HepG2 (cell line): ENCODE measurements around the gene PRM2. TPM values are rescaled to one million over a fixed set of nuclear protein-coding genes. Genes with fewer than 3 reads are reported as not detected.

Source experiments
- ATAC-seq: fragments of 200-7000 bp; cut with Tn5 transposase; 3 replicates; pipeline ENCODE4 v1.9.1; 2020; ENCODE audit warnings: mild to moderate bottlenecking, moderate library complexity
- BruUV-seq: library from RNA; stranded (reverse); fragments of 400-500 nt; replicated peaks from 2 replicates; lab custom pipeline; 2021; lab: Mats Ljungman, UMichigan
- CTCF ChIA-PET: fragments of 300-600 bp; formaldehyde crosslinking; extraction: SDS; loops from one replicate; lab custom pipeline; 2021; ENCODE audit warnings: low total read pairs, inconsistent platforms, low intra/inter-chr PET ratio; lab: Yijun Ruan, JAX
- POLR2A ChIA-PET: fragments of 350-600 bp; sonication (Branson Sonifier 250); formaldehyde crosslinking; loops from one replicate; lab custom pipeline; 2020; ENCODE audit warnings: antibody characterized with exemption, inconsistent platforms; lab: Yijun Ruan, JAX
- DNase-seq: peaks from one replicate; pipeline ENCODE4 v3.0.0-alpha.2; 2015; ENCODE audit warnings: low spot score
- FAIRE-seq: peaks from 3 replicates; lab custom pipeline; 2011; peaks lifted over from hg19 to GRCh38; lab: Jason Lieb, UNC
- H2AFZ ChIP-seq: one replicate; pipeline ENCODE4 v1.6.1; 2011; ENCODE audit warnings: low read length, inconsistent platforms
- H3K27ac ChIP-seq: fragments of 300-600 bp; 3 replicates; pipeline ENCODE4 v1.8.0; 2011; ENCODE audit warnings: mixed run types, mild to moderate bottlenecking, mixed read lengths, low read length, inconsistent platforms; ENCODE audit not compliant: insufficient read depth; ENCODE audit errors: extremely low read length
- H3K27me3 ChIP-seq, 2 experiments: fragments of 200-600 bp in 1 of 2; 2 replicates in 1 of 2; 3 replicates in 1 of 2; pipeline versions ENCODE4 v1.6.0 to v1.8.0; 2011; ENCODE audit warnings: low read length in 2 of 2, mild to moderate bottlenecking in 2 of 2, moderate library complexity in 2 of 2, inconsistent platforms in 1 of 2; ENCODE audit not compliant: insufficient read depth in 2 of 2, control insufficient read depth in 1 of 2
- H3K36me3 ChIP-seq, 2 experiments: fragments of 200-600 bp in 1 of 2; replicated peaks in 1 of 2; 2 replicates in 1 of 2; 3 replicates in 1 of 2; pipeline versions ENCODE4 v1.5.1 to v1.8.0; 2011; ENCODE audit warnings: low read length in 2 of 2, inconsistent platforms in 1 of 2; ENCODE audit not compliant: insufficient read depth in 2 of 2, control insufficient read depth in 1 of 2
- H3K4me1 ChIP-seq: 2 replicates; pipeline ENCODE4 v1.5.1; 2012; ENCODE audit warnings: low read length, inconsistent platforms; ENCODE audit not compliant: insufficient read depth
- H3K4me2 ChIP-seq: 2 replicates; pipeline ENCODE4 v1.6.0; 2011; ENCODE audit warnings: low read depth, low read length, inconsistent platforms
- H3K4me3 ChIP-seq, 3 experiments: fragments of 200-600 bp in 1 of 3; sonication (generic), shearing (Covaris generic) in 1 of 3; replicated peaks in 1 of 3; 2 replicates each; pipeline ENCODE4 v1.5.1; 2011 to 2016; ENCODE audit warnings: low read length in 3 of 3, inconsistent platforms in 2 of 3, low read depth in 2 of 3, mild to moderate bottlenecking in 2 of 3, control low read depth in 1 of 3, mixed read lengths in 1 of 3; ENCODE audit not compliant: insufficient read depth in 1 of 3
- H3K79me2 ChIP-seq: one replicate; pipeline ENCODE4 v1.6.1; 2011; ENCODE audit warnings: low read length, inconsistent platforms; ENCODE audit not compliant: insufficient read depth
- H3K9ac ChIP-seq: 2 replicates; pipeline ENCODE4 v1.6.0; 2011; ENCODE audit warnings: mild to moderate bottlenecking, low read depth, low read length, inconsistent platforms; ENCODE audit not compliant: insufficient read depth
- H3K9me3 ChIP-seq: 2 replicates; pipeline ENCODE4 v1.5.1; 2012; ENCODE audit warnings: mild to moderate bottlenecking, low read length
- H4K20me1 ChIP-seq: 2 replicates; pipeline ENCODE4 v1.6.0; 2011; ENCODE audit warnings: inconsistent platforms, mild to moderate bottlenecking, low read length, moderate library complexity; ENCODE audit not compliant: insufficient read depth
- BRCA1 ChIP-seq: sonication (generic); formaldehyde crosslinking; IDR thresholded peaks from 2 replicates; pipeline ENCODE4 v1.4.0; 2020; ENCODE audit warnings: missing genetic modification reagents
- CAMTA2 ChIP-seq: sonication (generic); formaldehyde crosslinking; IDR thresholded peaks from 2 replicates; pipeline ENCODE4 v1.4.0; 2020; ENCODE audit warnings: mild to moderate bottlenecking, missing genetic modification reagents, borderline replicate concordance
- FOXK2 ChIP-seq: fragments of 450-650 bp; IDR thresholded peaks from 2 replicates; pipeline ENCODE4 v1.6.1; 2016
- ISX ChIP-seq: sonication (generic); formaldehyde crosslinking; conservative IDR thresholded peaks from 2 replicates; pipeline ENCODE4 v1.5.0; 2020; ENCODE audit warnings: missing genetic modification reagents
- MYC ChIP-seq: sonication (generic); formaldehyde crosslinking; IDR thresholded peaks from 2 replicates; pipeline ENCODE4 v1.9.0; 2021; ENCODE audit warnings: missing genetic modification reagents, borderline replicate concordance
- NFE2 ChIP-seq: sonication (generic); formaldehyde crosslinking; IDR thresholded peaks from 2 replicates; pipeline ENCODE4 v1.4.0; 2020; ENCODE audit warnings: missing genetic modification reagents
- NFRKB ChIP-seq: fragments of 450-650 bp; IDR thresholded peaks from 2 replicates; pipeline ENCODE4 v1.6.1; 2017
- RARG ChIP-seq: sonication (generic); formaldehyde crosslinking; IDR thresholded peaks from 2 replicates; pipeline ENCODE4 v1.4.0; 2020; ENCODE audit warnings: low read depth, mild to moderate bottlenecking, missing genetic modification reagents
- SALL2 ChIP-seq: sonication (generic); formaldehyde crosslinking; IDR thresholded peaks from 2 replicates; pipeline ENCODE4 v1.8.1; 2023; ENCODE audit warnings: mild to moderate bottlenecking, missing genetic modification reagents, inconsistent platforms
- SATB2 ChIP-seq: sonication (generic); formaldehyde crosslinking; IDR thresholded peaks from 2 replicates; pipeline ENCODE4 v1.5.0; 2020; ENCODE audit warnings: missing genetic modification reagents
- SMAD9 ChIP-seq: sonication (generic); formaldehyde crosslinking; IDR thresholded peaks from 2 replicates; pipeline ENCODE4 v1.5.1; 2020; ENCODE audit warnings: mild to moderate bottlenecking, missing genetic modification reagents
- SOX5 ChIP-seq: IDR thresholded peaks from 2 replicates; pipeline ENCODE4 v1.6.1; 2016; ENCODE audit warnings: borderline replicate concordance
- ZFP1 ChIP-seq: IDR thresholded peaks from 2 replicates; pipeline ENCODE4 v1.6.1; 2016
- ZNF329 ChIP-seq: sonication (generic); formaldehyde crosslinking; IDR thresholded peaks from 2 replicates; pipeline ENCODE4 v1.9.0; 2021; ENCODE audit warnings: low read depth, mild to moderate bottlenecking, missing genetic modification reagents
- ZNF776 ChIP-seq: sonication (generic); formaldehyde crosslinking; IDR thresholded peaks from 2 replicates; pipeline ENCODE4 v1.4.0; 2020; ENCODE audit warnings: mild to moderate bottlenecking, missing genetic modification reagents
- WGBS: methylation state at CpG from one replicate; pipeline ENCODE4 v1.1.6; 2017; ENCODE audit warnings: low lambda C conversion rate; 5-methylcytosine and 5-hydroxymethylcytosine counted together
- in situ Hi-C: cut with HindIII; loops from 2 replicates; pipeline ENCODE4 v1.10.0; 2017; ENCODE audit warnings: low pct_unique_long_range_greater_than_20kb; ENCODE audit not compliant: extremely low pct_ligation_motif_present
- intact Hi-C: fragments of 100-400 bp; cut with micrococcal nuclease; formaldehyde crosslinking; loops from one replicate; pipeline ENCODE4 v1.10.0; 2022; ENCODE audit not compliant: unreplicated experiment
- polyA plus RNA-seq, 8 experiments: library from polyadenylated mRNA; depleted of rRNA in 3 of 8; stranded (reverse) in 7 of 8; unstranded in 1 of 8; fragments of >200 nt; fragmentation: Illumina TruSeq in 4 of 8; extraction: Trizol in 4 of 8; gene quantifications; 2 replicates each; pipeline versions ENCODE4 v1.2.1 to v1.2.3, GENCODE V29; 2011 to 2016; ENCODE audit warnings: low read depth in 4 of 8, missing spikeins in 1 of 8, mixed read lengths in 1 of 8; ENCODE audit not compliant: insufficient read depth in 1 of 8
- total RNA-seq, 5 experiments: library from RNA; depleted of rRNA; stranded (reverse); fragments of >200 nt; fragmentation: Illumina TruSeq; extraction: Trizol; gene quantifications; 2 replicates each; pipeline ENCODE4 v1.2.3, GENCODE V29; 2016; ENCODE audit warnings: low read depth in 1 of 5
- TF ChIP-seq, protein P1 (sequence below): sonication (generic); formaldehyde crosslinking; IDR thresholded peaks from 2 replicates; pipeline ENCODE4 v1.5.1; 2020; ENCODE audit warnings: mild to moderate bottlenecking, moderate library complexity, missing genetic modification reagents
- TF ChIP-seq, protein P2 (sequence below): sonication (generic); formaldehyde crosslinking; conservative IDR thresholded peaks from 2 replicates; pipeline ENCODE4 v1.4.0; 2020; ENCODE audit warnings: mild to moderate bottlenecking, missing genetic modification reagents, moderate library complexity
- TF ChIP-seq, protein P3 (sequence below): sonication (generic); formaldehyde crosslinking; conservative IDR thresholded peaks from 2 replicates; pipeline ENCODE4 v1.8.0; 2022; ENCODE audit warnings: missing genetic modification reagents

PRM2 gene
- total and polyA plus RNA-seq, 2 of the 13 experiments (the other 11 are each of a cell fraction or from before 2014, with no cell fraction given): 0.54 TPM; not detected in 1

DNA sequence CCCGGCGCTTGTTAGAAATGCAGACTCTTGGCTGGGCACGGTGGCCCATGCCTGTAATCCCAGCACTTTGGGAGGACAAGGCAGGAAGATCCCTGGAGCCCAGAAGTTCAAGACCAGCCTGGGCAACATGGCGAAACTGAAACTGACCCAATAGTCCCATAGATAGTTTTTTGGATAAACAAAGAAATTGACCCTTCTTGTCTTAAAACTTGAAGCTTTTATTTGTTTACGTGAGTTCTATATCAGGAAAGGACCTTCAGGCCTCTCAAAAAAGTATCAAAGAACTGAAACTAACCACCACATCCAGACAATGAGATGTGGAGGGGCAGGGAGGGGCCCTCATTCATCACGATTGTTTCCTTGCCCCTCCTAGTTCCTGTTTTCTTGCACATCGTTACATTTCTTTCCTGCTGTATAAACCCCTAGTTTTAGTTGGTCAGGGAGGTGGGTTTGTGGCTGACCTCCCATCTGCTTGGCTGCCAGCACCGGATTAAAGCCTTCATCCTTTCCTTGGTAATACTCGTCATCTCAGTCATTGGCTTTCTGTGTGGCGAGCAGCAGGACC is 34.8 kb upstream of the PRM2 start:
- Histone ChIP-seq H3K79me2 (no peaks in the 10 kb centered on the region), H4K20me1 (no peaks in the 10 kb centered on the region), H3K27ac (peak overlapping the region; percentile 89), H2AFZ (no peak overlapping the region), H3K27me3 (no peaks in the 10 kb centered on the region), H3K9me3 (no peaks in the 10 kb centered on the region), H3K36me3 (no peaks in the 10 kb centered on the region), H3K4me3 (no peak overlapping the region), H3K4me1 (peaks cover 91% of the 10 kb centered on the region), H3K4me2 (no peak overlapping the region), H3K9ac (peak overlapping the region; percentile 62)
- intact Hi-C loops (loop anchor here (2.0 kb wide), 1 partner anchor 54 kb away; the partner anchor contains the start of gene SOCS1), in situ Hi-C loops (no loop called here)
- CTCF ChIA-PET: no interaction called here
- DNase-seq (no peak), FAIRE-seq (no peak), ATAC-seq (no peak)
- POLR2A ChIA-PET: interaction anchor here (0.8 to 7.4 kb wide), 15 partner anchors 13 to 486 kb away, joined by 3 to 234 read pairs (median 6); partner anchors contain the start of genes DEXI, PRM2, PRM3 and SOCS1
- WGBS: 85% methylated on average over 10 of the region's 10 CpGs
- no TSS peak for BruUV-seq
- TF ChIP-seq ISX (CRISPR knock-in tag) (no peak), ZNF776 (CRISPR knock-in tag) (no peak), SMAD9 (no peak), SATB2 (CRISPR knock-in tag) (no peak), FOXK2 (no peak), NFRKB (no peak), SALL2 (no peak), RARG (CRISPR knock-in tag) (0 out of 2 replicates have a peak, but pooled peaks have one; percentile 15), CAMTA2 (0 out of 2 replicates have a peak, but pooled peaks have one; percentile 48), NFE2 (CRISPR knock-in tag) (no peak), ZFP1 (CRISPR knock-in tag) (no peak), MYC (CRISPR knock-in tag) (0 out of 2 replicates have a peak, but pooled peaks have one; percentile 17), SOX5 (CRISPR knock-in tag) (peak; percentile 51; the same call in 1 of the 2 replicates), BRCA1 (CRISPR knock-in tag) (no peak), ZNF329 (CRISPR knock-in tag) (no peak)
- TF ChIP-seq, protein P1, sequence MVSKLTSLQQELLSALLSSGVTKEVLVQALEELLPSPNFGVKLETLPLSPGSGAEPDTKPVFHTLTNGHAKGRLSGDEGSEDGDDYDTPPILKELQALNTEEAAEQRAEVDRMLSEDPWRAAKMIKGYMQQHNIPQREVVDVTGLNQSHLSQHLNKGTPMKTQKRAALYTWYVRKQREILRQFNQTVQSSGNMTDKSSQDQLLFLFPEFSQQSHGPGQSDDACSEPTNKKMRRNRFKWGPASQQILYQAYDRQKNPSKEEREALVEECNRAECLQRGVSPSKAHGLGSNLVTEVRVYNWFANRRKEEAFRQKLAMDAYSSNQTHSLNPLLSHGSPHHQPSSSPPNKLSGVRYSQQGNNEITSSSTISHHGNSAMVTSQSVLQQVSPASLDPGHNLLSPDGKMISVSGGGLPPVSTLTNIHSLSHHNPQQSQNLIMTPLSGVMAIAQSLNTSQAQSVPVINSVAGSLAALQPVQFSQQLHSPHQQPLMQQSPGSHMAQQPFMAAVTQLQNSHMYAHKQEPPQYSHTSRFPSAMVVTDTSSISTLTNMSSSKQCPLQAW (CRISPR knock-in tag): no peak
- TF ChIP-seq, protein P2, sequence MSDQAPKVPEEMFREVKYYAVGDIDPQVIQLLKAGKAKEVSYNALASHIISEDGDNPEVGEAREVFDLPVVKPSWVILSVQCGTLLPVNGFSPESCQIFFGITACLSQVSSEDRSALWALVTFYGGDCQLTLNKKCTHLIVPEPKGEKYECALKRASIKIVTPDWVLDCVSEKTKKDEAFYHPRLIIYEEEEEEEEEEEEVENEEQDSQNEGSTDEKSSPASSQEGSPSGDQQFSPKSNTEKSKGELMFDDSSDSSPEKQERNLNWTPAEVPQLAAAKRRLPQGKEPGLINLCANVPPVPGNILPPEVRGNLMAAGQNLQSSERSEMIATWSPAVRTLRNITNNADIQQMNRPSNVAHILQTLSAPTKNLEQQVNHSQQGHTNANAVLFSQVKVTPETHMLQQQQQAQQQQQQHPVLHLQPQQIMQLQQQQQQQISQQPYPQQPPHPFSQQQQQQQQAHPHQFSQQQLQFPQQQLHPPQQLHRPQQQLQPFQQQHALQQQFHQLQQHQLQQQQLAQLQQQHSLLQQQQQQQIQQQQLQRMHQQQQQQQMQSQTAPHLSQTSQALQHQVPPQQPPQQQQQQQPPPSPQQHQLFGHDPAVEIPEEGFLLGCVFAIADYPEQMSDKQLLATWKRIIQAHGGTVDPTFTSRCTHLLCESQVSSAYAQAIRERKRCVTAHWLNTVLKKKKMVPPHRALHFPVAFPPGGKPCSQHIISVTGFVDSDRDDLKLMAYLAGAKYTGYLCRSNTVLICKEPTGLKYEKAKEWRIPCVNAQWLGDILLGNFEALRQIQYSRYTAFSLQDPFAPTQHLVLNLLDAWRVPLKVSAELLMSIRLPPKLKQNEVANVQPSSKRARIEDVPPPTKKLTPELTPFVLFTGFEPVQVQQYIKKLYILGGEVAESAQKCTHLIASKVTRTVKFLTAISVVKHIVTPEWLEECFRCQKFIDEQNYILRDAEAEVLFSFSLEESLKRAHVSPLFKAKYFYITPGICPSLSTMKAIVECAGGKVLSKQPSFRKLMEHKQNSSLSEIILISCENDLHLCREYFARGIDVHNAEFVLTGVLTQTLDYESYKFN (CRISPR knock-in tag): no peak
- TF ChIP-seq, protein P3, sequence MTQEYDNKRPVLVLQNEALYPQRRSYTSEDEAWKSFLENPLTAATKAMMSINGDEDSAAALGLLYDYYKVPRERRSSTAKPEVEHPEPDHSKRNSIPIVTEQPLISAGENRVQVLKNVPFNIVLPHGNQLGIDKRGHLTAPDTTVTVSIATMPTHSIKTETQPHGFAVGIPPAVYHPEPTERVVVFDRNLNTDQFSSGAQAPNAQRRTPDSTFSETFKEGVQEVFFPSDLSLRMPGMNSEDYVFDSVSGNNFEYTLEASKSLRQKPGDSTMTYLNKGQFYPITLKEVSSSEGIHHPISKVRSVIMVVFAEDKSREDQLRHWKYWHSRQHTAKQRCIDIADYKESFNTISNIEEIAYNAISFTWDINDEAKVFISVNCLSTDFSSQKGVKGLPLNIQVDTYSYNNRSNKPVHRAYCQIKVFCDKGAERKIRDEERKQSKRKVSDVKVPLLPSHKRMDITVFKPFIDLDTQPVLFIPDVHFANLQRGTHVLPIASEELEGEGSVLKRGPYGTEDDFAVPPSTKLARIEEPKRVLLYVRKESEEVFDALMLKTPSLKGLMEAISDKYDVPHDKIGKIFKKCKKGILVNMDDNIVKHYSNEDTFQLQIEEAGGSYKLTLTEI (CRISPR knock-in tag): no peak
